Prostate gland (tissue), 2 donors: ENCODE measurements around the gene MATK. TPM values are rescaled to one million over a fixed set of nuclear protein-coding genes. Genes with fewer than 3 reads are reported as not detected.

Experiments used
- DNase-seq: peaks from one replicate; pipeline ENCODE4 v3.0.0-alpha.2; 2019; ENCODE audit warnings: low spot score
- H3K27ac ChIP-seq, 2 donors: fragments of 200-600 bp; sonication (generic); 2 replicates each; pipeline ENCODE4 v1.5.1; 2017 to 2019
- H3K27me3 ChIP-seq: fragments of 200-600 bp; sonication (generic); replicated peaks from 2 replicates; pipeline ENCODE4 v1.5.1; 2019; ENCODE audit not compliant: insufficient read depth
- H3K36me3 ChIP-seq, 2 donors: fragments of 200-600 bp; sonication (generic); 1 replicate in 1 of 2; 2 replicates in 1 of 2; pipeline versions ENCODE4 v1.5.1 to v1.8.1; 2017 to 2019
- H3K4me1 ChIP-seq: fragments of 200-600 bp; sonication (generic); replicated peaks from 2 replicates; pipeline ENCODE4 v1.5.1; 2019
- H3K4me3 ChIP-seq, 2 donors: fragments of 200-600 bp; sonication (generic); 2 replicates each; pipeline ENCODE4 v1.5.1; 2017 to 2019
- H3K9me3 ChIP-seq: fragments of 200-600 bp; sonication (generic); 2 replicates; pipeline ENCODE4 v1.5.1; 2017
- POLR2A ChIP-seq: fragments of 450-650 bp; IDR thresholded peaks from one replicate; pipeline ENCODE4 v1.6.1; 2016; ENCODE audit warnings: antibody characterized with exemption, mild to moderate bottlenecking
- POLR2AphosphoS5 ChIP-seq: sonication (generic); formaldehyde crosslinking; IDR thresholded peaks from one replicate; pipeline ENCODE4 v1.6.1; 2017; ENCODE audit warnings: antibody characterized with exemption
- WGBS: methylation state at CpG from one replicate; pipeline ENCODE4 v1.1.5; 2018; 5-methylcytosine and 5-hydroxymethylcytosine counted together
- intact Hi-C: fragments of 100-400 bp; cut with DNase I; formaldehyde crosslinking; loops from one replicate; pipeline ENCODE4 v1.14.2; 2022
- total RNA-seq, 2 donors: library from RNA; depleted of rRNA; stranded (reverse); fragments of >200 nt; gene quantifications; one replicate each; pipeline ENCODE4 v1.1.0, GENCODE V29; 2016
- TF ChIP-seq, protein P1 (sequence below), 4 experiments: fragments of 200-600 bp in 2 of 4; fragments of 450-650 bp in 2 of 4; sonication (generic) in 2 of 4; IDR thresholded peaks; 1 replicate in 3 of 4; 2 replicates in 1 of 4; pipeline ENCODE4 v1.5.1; 2016 to 2019; ENCODE audit warnings: antibody characterized with exemption in 4 of 4, mild to moderate bottlenecking in 2 of 4, moderate library complexity in 2 of 4

Gene MATK
- total RNA-seq, 2 donors from 2014 or later = 1.9 to 4.4 TPM

GRCh38 chr19:3770136-3770999 is 15.8 kb downstream of the MATK start:
- no peak for DNase-seq
- Histone ChIP-seq H3K27ac (no peak overlapping the region), H3K36me3 (peaks cover 0 to 5% of the 10 kb centered on the region in 2 donors), H3K27me3 (no peaks in the 10 kb centered on the region), H3K4me3 (no peak overlapping the region), H3K9me3 (no peaks in the 10 kb centered on the region), H3K4me1 (no peaks in the 10 kb centered on the region)
- intact Hi-C loops = no loop called here
- WGBS = 71% methylated on average over 50 of the region's 53 CpGs
- TF ChIP-seq POLR2A = no peak
- TF ChIP-seq, protein P1, sequence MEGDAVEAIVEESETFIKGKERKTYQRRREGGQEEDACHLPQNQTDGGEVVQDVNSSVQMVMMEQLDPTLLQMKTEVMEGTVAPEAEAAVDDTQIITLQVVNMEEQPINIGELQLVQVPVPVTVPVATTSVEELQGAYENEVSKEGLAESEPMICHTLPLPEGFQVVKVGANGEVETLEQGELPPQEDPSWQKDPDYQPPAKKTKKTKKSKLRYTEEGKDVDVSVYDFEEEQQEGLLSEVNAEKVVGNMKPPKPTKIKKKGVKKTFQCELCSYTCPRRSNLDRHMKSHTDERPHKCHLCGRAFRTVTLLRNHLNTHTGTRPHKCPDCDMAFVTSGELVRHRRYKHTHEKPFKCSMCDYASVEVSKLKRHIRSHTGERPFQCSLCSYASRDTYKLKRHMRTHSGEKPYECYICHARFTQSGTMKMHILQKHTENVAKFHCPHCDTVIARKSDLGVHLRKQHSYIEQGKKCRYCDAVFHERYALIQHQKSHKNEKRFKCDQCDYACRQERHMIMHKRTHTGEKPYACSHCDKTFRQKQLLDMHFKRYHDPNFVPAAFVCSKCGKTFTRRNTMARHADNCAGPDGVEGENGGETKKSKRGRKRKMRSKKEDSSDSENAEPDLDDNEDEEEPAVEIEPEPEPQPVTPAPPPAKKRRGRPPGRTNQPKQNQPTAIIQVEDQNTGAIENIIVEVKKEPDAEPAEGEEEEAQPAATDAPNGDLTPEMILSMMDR (IDR thresholded peaks at IDR 0.05) = no peak
- no peak for TF ChIP-seq POLR2AphosphoS5

GRCh38 chr19:3769494-3769893 is 16.7 kb downstream of the MATK start:
- DNase-seq = no peak
- Histone ChIP-seq H3K27ac (no peak overlapping the region), H3K36me3 (peaks cover 0 to 7% of the 10 kb centered on the region in 2 donors), H3K4me1 (no peaks in the 10 kb centered on the region), H3K4me3 (no peak overlapping the region), H3K27me3 (no peaks in the 10 kb centered on the region), H3K9me3 (no peaks in the 10 kb centered on the region)
- TF ChIP-seq POLR2A = no peak
- TF ChIP-seq, protein P1 (IDR thresholded peaks at IDR 0.05) = no peak
- intact Hi-C loops = no loop called here
- WGBS = 76% methylated on average over 17 of the region's 17 CpGs

GRCh38 chr19:3768748-3769099 is 17.5 kb downstream of the MATK start:
- no peak overlapping the region for H3K4me3 ChIP-seq
- no peak for TF ChIP-seq POLR2A
- TF ChIP-seq, protein P1 (IDR thresholded peaks at IDR 0.05) = no peak
- TF ChIP-seq POLR2AphosphoS5 = no peak
- H3K27me3 ChIP-seq = no peaks in the 10 kb centered on the region
- no peak for DNase-seq
- no peaks in the 10 kb centered on the region for H3K4me1 ChIP-seq
- 87% methylated on average over 7 of the region's 7 CpGs for WGBS
- H3K36me3 ChIP-seq = peaks cover 0 to 7% of the 10 kb centered on the region in 2 donors
- H3K27ac ChIP-seq = no peak overlapping the region
- no peaks in the 10 kb centered on the region for H3K9me3 ChIP-seq
- intact Hi-C loops = no loop called here

DNA sequence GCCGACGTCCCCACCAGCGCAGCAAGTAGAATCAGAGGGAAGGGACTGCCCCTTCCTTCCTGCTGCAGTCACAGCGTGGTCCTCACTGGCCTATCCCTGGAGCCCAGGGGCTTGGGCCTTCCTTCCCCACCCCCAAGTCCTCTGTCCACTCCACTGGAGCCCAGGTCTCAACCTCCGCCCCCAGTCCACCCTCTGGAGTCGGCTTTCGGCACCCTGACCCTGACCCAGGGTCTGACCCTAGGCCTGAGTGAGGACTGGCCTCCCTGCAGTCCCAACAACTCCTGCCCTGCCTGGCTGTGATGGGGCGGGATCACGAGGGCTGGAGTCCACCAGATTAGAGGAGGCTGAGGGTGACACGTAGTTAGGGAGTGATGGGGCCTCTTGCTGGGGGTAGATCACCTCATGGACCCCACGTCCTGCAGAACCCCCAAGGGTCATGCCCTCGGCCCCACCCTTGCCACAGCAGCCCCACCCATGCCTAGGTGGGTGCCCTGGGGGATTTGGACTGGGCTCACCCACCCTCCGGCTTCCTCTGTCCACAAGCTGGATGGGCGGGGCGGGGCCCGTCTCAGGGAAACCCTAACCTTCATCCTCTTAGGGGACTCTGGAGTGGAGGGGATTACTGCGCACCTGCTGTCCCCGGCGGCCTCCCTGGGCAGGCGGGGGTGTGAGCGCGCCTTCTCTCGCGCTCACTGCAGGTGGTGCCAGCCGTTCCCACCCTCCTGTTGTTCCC is 18.0 kb downstream of the MATK start:
- Histone ChIP-seq H3K36me3 (peaks cover 0 to 7% of the 10 kb centered on the region in 2 donors), H3K27me3 (no peaks in the 10 kb centered on the region), H3K9me3 (no peaks in the 10 kb centered on the region), H3K27ac (no peak overlapping the region), H3K4me1 (no peaks in the 10 kb centered on the region), H3K4me3 (no peak overlapping the region)
- WGBS = 90% methylated on average over 25 of the region's 25 CpGs
- no peak for TF ChIP-seq POLR2A
- no peak for TF ChIP-seq POLR2AphosphoS5
- TF ChIP-seq, protein P1 (IDR thresholded peaks at IDR 0.05) = no peak
- intact Hi-C loops = no loop called here
- DNase-seq = no peak
